ENCODE data around the gene ST8SIA3. TPM values are rescaled to one million over a fixed set of nuclear protein-coding genes. Genes with fewer than 3 reads are reported as not detected.

The ST8SIA3 gene
- total RNA-seq, 1 donor from 2014 or later, result 2.6 TPM

DNA sequence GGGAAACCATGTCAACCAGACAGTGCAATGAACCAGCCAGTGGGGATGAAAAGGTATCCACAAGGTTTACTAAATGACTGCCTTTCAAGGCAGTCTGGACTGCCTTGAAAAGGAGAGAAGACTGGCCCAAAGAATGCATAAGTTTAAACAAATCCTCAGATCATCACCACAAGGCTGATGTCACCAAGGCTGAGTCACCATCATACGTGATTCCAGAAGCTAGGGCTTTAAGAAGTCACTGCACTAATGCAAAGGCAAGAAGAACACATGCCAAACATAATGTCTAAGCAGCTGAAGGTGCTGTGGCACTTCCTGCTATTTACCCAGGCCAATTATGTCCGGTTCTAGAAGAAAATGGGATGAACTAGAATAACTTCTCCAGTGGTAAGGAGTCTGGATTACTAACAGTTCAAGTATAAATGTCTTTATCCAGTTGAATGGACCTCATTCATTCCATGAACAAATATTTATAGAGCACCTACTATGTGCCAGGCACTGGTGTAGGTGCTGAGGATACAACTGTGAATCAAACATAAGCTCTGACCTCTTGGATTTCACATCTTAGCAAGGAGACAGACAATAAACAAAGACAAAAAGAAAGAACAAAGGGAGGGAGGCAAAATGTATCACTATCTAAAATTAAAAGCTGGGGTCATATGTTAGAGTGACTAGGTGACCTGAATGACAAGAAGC, 45.2 kb downstream of the ST8SIA3 start:
- no peak for DNase-seq (ENCODE audit: extremely low spot score, unreplicated experiment)
- no peaks in the 10 kb centered on the region for H3K4me1 Mint-ChIP-seq (ENCODE audit: unreplicated experiment)
- TF ChIP-seq, protein P1, sequence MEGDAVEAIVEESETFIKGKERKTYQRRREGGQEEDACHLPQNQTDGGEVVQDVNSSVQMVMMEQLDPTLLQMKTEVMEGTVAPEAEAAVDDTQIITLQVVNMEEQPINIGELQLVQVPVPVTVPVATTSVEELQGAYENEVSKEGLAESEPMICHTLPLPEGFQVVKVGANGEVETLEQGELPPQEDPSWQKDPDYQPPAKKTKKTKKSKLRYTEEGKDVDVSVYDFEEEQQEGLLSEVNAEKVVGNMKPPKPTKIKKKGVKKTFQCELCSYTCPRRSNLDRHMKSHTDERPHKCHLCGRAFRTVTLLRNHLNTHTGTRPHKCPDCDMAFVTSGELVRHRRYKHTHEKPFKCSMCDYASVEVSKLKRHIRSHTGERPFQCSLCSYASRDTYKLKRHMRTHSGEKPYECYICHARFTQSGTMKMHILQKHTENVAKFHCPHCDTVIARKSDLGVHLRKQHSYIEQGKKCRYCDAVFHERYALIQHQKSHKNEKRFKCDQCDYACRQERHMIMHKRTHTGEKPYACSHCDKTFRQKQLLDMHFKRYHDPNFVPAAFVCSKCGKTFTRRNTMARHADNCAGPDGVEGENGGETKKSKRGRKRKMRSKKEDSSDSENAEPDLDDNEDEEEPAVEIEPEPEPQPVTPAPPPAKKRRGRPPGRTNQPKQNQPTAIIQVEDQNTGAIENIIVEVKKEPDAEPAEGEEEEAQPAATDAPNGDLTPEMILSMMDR (conservative IDR thresholded peaks at IDR 0.05), result no peak

DNA sequence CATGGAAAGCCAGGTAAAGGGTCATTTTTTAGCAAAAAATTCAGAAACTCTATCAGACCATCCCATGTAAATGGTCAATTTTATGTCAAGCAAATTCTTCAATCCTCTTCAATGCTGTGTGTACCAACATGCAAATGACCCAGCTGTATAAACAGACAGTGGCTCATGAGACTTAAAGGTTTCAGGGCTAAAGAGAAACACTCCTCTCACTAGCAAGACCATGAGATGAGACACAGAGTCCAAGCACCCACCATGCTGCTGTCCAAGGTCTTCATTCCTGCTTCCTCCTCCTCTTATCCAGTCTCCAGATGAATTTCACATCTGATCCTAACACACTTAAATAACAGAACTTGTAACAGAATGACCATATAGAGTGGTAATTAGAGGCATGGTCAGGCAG, 52.0 kb downstream of the ST8SIA3 start:
- TF ChIP-seq, protein P1 (conservative IDR thresholded peaks at IDR 0.05), result no peak
- DNase-seq (ENCODE audit: extremely low spot score, unreplicated experiment), result no peak
- no peaks in the 10 kb centered on the region for H3K9me3 Mint-ChIP-seq
- H3K27ac Mint-ChIP-seq, result no peak overlapping the region
- no peaks in the 10 kb centered on the region for H3K36me3 Mint-ChIP-seq
- no peaks in the 10 kb centered on the region for H3K4me1 Mint-ChIP-seq (ENCODE audit: unreplicated experiment)
- no peak overlapping the region for H3K4me3 Mint-ChIP-seq
- peaks cover 53% of the 10 kb centered on the region for H3K27me3 Mint-ChIP-seq

More for the DNA sequence above, 45.2 kb downstream of the ST8SIA3 start:
- H3K27me3 Mint-ChIP-seq, result peaks cover 50% of the 10 kb centered on the region
- H3K9me3 Mint-ChIP-seq, result no peaks in the 10 kb centered on the region
- H3K27ac Mint-ChIP-seq, result no peak overlapping the region
- H3K36me3 Mint-ChIP-seq, result no peaks in the 10 kb centered on the region
- no peak overlapping the region for H3K4me3 Mint-ChIP-seq

DNA sequence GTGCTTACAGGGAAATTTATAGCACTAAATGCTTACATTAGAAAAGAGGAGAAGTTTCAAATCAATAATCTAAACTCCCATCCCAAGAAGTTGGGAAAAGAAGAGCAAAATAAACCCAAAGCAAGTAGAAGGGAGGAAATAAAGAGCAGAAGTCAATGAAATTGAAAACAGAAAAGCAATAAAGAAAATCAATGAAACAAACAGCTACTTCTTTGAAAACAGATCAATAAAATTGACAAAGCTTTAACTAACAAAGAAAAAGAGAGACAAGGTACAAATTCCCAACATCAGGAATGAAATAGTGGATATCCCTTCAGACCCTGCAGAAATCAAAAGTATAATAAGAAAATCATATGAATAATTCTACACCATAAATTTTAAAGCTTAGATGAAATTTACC, 57.3 kb downstream of the ST8SIA3 start:
- Mint-ChIP-seq H3K27me3 (peaks cover 47% of the 10 kb centered on the region), H3K27ac (no peak overlapping the region), H3K36me3 (no peaks in the 10 kb centered on the region), H3K4me1 (ENCODE audit: unreplicated experiment) (no peaks in the 10 kb centered on the region), H3K4me3 (no peak overlapping the region), H3K9me3 (no peaks in the 10 kb centered on the region)
- no peak for DNase-seq (ENCODE audit: extremely low spot score, unreplicated experiment)
- TF ChIP-seq, protein P1 (conservative IDR thresholded peaks at IDR 0.05), result no peak

DNA sequence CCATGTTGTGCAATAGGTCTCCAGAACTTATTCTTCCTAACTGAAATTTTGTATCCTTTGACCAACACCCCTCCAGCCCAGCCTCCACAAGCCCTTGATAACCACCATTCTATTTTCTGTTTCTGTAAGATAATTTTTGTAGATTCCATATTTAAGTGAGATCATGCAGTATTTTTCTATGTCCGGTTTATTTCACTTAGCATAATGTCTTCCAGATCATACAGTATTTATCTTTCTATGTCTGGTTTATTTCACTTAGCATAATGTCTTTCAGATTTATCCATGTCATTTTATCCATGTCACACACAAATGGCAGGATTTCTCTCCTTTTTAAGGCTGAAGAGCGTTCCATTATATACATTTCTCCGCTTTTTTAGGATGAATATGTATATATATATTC, 58.4 kb downstream of the ST8SIA3 start:
- H3K4me3 Mint-ChIP-seq, result no peak overlapping the region
- H3K27me3 Mint-ChIP-seq, result peaks cover 49% of the 10 kb centered on the region
- TF ChIP-seq, protein P1 (conservative IDR thresholded peaks at IDR 0.05), result no peak
- DNase-seq (ENCODE audit: extremely low spot score, unreplicated experiment), result no peak
- no peaks in the 10 kb centered on the region for H3K4me1 Mint-ChIP-seq (ENCODE audit: unreplicated experiment)
- H3K27ac Mint-ChIP-seq, result no peak overlapping the region
- no peaks in the 10 kb centered on the region for H3K9me3 Mint-ChIP-seq
- no peaks in the 10 kb centered on the region for H3K36me3 Mint-ChIP-seq

DNA sequence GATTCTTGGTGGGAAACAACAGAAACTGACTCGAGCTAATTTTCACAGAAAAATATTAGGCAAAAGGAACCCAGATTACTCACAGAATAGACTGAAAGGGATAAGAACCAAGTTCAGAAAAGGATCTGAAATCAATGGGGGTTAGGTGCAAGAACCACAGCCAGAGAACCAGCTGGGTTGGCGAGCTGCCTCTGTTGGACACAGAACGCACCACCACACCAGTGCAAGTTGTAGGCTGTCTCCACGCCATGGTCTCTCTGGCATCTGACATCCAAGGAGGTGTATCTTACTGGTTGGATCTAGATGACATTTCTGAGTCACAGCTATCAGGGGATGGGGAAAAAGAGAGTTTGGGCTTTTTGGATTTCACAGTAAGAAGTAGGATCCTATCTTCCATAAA, 64.2 kb downstream of the ST8SIA3 start:
- no peak overlapping the region for H3K4me3 Mint-ChIP-seq
- TF ChIP-seq, protein P1 (conservative IDR thresholded peaks at IDR 0.05), result no peak
- no peak for DNase-seq (ENCODE audit: extremely low spot score, unreplicated experiment)
- no peaks in the 10 kb centered on the region for H3K9me3 Mint-ChIP-seq
- H3K36me3 Mint-ChIP-seq, result no peaks in the 10 kb centered on the region
- H3K27ac Mint-ChIP-seq, result no peak overlapping the region
- no peaks in the 10 kb centered on the region for H3K4me1 Mint-ChIP-seq (ENCODE audit: unreplicated experiment)
- peaks cover 60% of the 10 kb centered on the region for H3K27me3 Mint-ChIP-seq

Other genes starting within 250 kb of the ST8SIA3 start
- gene BOD1L2, start 205.5 kb upstream of the ST8SIA3 start, total RNA-seq (ENCODE audit: low replicate concordance), result not detected in 2 replicates
- gene ONECUT2, start 82.8 kb downstream of the ST8SIA3 start, total RNA-seq (ENCODE audit: low replicate concordance), result 6.8 and 16.1 TPM in 2 replicates
- 22.1 and 43.1 TPM in 2 replicates for gene FECH, start 234.1 kb downstream of the ST8SIA3 start, total RNA-seq (ENCODE audit: low replicate concordance)